Activated CD4-positive, alpha-beta T cell treated with anti-CD3 and anti-CD28 coated beads, Interleukin-2, Interleukin-6, amounts not matched to agents 100 ng/mL and 50 ng/mL, durations not matched to agents 16 hours and 8 hours (primary cell): ENCODE data around the gene RITA1.

Experiments used
- DNase-seq: peaks from one replicate; pipeline ENCODE4 v3.0.0-alpha.2; 2020

Gene RITA1

DNA sequence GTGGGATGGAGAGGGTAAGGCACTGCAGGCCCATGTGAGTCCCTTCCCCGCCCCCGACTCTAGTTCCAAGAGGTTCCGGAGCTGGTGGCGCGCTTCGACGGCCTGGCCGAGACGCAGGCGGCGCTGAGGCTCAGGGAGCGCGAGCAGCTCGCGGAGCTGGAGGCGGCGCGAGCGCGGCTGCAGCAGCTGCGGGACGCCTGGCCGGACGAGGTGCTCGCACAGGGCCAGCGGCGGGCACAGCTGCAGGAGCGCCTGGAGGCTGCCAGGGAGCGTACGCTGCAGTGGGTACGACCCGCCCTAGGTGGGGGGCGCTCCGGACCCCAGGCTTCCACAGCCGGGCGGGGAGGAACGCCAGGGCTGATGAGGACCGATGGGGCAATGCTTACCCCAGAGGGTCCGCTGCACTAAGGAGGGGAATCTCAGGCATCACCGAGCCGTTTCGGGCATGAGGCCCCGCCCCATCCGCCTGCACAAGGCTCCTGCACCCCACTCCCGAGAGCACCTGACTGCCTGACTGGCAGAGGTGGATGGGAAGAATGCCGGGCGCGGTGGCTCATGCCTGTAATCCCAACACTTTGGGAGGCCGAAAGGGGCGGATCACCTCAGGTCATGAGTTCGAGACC lies 31.1 kb upstream of the RITA1 start:
- peak; percentile 23 for DNase-seq

DNA sequence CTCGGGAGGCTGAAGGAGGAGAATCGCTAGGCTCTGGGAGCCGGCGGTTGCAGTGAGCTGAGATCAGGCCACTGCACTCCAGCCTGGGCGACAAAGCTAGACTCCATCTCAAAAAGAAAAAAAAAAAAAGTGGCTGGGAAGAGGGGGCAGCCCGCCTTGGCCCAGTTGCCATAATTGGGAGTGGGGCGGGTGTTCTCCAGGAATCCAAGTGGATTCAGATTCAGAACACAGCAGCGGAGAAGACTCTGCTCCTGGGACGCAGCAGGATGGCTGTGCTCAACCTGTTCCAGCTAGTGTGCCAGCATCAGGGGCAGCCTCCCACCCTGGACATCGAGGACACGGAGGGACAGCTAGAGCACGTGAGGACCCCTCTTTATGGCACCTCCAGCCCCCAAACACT lies 30.5 kb upstream of the RITA1 start:
- DNase-seq = no peak

DNA sequence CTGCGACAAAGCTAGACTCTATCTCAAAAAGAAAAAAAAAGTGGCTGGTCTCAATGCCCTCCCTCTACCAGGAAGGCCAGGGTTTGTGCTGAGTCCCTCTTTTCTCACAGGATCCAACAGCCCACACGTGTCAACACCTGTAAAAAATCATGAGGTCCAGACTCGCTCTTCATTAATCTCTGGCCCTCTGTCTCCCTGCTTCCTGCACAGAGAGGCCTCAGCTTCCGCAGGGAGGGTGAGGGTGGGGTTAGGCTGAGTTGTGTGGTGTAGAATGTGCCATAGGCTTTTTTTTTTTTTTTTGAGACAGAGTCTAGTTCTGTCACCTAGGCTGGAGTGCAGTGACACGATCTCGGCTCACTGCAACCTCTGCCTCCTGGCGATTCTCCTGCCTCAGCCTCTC lies 29.9 kb upstream of the RITA1 start:
- DNase-seq = no peak

DNA sequence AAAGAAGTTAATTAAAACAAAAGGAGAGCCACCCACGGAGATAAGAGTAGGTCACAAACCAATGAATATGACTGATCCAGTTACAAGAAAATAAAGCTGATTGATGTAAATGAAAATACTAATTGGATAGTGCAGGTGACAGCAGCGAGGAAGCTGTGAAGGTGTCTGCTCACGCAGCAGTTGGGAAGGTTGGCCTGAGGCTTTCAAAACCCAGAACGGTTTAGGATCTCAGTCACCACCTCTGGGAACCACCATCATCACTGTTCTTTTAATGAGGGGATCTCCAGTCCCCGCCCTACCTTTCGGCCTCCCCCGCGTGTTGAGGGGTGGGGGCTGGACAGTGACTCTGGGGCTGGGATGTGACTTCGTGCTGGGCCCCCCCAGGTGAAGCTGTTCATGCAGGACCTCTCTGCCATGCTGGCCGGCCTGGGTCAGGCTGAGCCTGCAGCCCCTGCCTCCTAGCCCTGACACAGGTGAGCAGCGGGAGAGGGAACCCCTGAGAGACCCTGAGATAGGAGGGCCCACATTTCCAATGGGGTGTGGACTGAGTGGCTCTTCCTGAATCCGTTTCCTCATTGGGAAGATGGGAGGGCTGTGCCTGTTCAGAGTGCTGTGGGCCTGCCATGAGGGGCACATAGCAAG lies 28.2 kb upstream of the RITA1 start:
- no peak for DNase-seq

DNA sequence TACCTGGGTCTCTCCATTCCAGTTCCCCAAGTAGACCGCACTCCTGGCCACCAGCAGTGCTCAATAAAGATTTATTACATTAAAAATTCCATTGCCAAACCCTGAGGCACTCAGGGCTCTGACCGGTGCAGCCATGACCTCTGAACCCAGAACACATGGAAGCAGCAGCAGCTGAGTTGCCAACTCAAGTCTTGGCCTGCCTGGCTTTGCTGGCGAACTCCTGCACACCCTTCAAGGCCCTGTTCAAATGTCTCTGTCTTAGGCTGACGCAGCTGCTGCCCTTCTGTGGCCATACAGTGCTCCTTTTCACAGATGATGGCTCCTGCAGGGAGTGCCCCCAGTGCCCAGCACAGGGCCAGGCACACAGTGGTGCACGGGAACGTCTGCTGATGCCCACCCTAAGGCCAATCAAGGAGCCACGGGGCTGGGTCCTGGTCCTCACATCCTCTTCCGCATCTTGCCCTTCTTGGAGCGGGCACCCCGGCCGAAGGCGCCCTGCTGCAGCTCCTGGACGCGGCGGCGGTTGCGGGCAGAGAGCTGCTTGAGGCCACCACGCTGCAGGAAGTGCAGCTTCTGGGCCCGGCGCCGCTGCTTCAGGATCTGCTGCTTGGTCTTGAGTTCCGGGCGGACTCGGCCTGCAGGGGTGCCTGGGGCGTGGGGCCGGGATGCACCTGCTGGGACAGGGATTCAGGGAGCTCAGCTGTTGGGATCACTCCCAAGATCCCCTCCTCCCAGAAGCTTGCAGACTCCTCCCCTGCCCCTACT lies 26.9 kb upstream of the RITA1 start:
- DNase-seq = no peak

DNA sequence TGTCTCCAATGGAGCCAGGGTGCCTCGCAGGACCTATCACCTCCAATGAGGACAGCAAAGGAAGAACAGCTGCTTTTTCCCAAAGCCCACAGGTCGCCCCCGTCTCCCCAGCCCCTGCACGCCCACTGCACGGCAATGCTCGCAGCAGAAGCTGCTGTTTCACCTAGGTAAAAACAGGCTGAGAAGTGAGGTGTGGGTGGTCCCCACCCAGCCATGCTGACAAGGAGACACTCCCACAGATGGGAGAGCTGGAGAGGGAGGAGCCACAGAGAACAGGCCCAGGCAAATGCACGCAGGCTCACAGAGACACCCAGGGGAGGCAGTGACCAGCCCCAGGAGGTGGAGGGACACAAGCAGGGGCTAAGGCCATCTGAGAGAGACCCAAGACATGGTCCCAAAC lies 25.6 kb upstream of the RITA1 start:
- no peak for DNase-seq

DNA sequence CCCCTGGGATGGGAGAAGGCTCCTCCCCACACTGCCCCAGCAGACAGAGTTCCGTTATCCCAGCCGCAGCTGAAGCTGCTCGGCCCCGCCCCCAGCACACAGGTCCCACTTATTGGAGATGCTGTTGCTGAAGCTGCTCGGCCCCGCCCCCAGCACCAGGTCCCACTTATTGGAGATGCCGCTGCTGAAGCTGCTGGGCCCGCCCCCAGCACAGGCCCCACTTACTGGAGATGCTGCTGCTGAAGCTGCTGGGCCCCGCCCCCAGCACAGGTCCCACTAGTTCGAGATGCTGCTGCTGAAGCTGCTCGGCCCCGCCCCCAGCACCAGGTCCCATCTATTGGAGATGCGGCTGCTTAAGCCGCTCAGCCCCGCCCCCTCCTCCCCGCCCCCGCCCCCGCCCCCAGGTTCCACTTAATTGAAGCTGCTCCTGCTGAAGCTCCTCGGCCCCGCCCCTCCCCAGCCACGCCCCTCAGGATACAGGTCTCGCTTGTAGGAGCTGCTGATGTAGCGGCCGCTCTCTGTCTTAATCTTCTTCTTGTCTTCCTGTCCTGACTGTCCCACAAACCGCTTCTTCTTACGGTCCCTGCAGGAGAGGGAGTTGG lies 24.0 kb upstream of the RITA1 start:
- DNase-seq = peak; percentile 43

DNA sequence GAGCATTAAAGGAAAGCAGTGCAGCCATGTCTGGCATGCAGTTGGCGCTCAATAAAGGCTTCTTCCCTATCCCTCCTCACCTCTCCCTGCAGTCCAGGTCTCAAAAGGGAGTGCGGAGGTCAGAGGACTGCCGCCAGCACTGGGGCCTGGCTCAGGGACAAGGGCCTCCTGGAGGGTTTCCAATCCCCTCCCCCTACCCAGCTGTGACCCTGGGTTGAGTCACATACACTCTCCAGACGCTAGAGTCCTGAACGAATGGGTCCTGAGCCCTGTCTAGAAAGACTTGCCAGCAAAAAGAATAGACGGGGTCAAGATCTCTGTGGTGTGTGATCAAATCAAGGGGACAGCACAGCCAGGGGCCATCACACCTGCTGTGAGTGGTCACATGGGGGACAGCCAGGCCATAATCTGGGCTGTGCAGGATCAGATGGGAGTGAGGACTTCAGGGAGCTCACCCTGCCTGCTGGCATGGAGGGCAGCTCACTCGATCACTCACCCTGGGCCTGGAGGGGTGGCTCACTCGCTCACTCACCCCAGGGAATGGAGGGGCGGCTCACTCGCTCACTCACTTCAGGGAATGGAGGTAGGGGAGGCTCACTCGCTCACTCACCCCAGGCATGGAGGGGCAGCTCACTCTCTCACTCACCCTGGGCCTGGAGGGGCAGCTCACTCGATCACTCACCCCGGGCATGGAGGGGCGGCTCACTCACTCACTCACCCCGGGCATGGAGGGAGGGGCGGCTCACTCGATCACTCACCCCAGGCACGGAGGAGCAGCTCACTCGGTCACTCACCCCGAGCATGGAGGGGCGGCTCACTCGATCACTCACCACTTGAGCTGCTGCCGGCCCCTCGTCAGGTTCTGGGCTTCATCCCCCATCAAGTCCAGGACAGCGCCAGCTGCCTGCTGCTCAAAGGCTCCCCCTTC lies 23.2 kb upstream of the RITA1 start:
- DNase-seq = no peak

DNA sequence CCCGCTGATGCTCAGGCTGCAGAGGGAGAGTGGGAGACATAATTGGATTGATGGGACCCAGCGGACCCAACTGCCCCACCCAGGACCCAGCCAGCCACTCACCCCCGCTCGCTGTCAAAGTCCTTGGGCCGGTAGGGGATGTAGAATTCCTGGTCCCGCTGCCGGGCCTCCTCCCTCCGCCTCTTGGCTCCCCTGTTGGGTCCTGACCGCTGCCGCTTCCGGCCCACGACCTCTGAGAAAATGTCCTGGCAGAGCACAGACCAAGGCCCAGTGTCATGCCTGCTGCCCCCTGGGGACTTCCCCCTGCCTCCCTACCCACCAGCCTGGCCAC lies 22.5 kb upstream of the RITA1 start:
- DNase-seq = no peak

DNA sequence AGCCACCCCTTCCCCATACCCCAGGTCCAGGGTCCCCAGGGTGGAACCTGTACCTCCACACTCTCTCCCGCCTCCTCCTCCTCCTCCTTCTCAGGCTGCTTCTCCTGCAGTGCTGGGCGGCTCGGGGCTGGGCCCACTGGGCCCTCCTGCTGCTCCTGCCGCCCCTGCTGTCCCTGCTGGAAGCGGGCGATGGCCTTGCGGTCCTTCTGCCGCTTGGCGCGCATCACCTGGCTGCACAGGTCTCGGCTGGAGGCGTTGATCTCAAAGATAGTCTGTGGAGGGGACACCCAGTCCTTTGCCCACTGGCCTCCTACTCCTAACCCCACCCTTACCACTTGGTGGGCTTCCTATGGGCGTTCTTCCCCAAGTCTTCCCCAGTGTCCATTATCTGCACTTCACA lies 21.5 kb upstream of the RITA1 start:
- DNase-seq = no peak

DNA sequence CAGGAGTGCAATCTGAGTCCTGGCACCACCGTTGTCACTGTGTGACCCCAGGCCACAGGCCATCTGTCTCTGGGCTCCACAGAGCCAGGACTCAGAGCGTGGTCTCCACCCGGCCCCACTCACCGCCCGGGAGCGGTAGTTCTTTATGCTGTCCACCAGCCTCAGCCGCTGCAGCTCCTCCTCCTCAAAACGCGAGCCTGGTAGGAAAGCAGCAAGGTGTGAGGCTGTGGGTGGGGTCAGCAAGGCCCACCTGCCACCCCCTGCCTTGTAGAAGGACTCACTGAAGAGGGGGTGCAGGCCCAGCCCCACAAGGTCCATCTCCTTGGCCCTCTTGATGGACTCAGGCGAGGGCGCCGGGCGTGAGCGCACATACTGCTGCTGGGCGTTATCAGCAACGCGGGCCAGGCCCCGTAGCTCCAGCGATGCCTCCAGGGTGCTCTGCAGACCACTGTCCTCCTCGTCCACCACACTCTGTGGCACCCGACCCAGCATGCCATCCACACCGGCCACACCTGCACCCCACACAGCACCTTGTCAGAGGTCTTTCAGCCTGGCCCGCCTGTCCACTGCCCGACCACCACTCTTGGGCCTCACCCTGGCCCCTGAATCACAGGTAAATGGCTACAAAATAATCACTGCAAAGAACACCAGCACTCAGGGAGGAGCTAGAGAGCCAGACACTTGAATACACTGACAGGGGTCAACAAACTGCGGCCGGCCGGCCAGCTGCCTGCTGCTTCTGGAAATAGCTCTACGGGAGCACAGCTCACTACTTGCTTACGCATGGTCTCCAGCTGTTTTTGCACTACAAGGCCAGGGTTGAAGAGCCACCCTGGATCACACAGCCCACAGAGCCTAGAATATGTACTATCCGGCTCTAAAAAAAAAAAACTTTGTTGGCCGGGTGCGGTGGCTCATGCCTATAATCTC lies 19.7 kb upstream of the RITA1 start:
- no peak for DNase-seq

DNA sequence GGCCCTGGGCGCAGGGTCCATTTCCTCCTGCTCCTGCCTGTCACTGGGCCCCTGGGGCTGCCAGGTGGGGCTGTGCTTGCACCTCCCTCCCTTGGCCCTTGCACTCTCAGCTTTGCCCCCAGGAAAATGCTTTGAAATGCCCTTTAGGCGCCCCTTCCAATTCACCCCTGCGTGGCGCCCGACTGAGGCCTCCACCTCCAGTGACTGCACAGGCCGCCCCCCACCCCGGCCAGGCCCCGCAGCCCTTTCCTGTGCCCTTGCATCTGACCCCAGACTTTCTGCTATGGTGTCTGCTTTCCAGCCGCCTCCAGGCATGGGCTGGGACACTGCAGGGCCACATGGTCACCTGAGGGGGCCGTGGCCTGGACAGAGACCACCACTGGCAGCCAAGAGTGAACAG lies 17.7 kb upstream of the RITA1 start:
- DNase-seq = no peak

DNA sequence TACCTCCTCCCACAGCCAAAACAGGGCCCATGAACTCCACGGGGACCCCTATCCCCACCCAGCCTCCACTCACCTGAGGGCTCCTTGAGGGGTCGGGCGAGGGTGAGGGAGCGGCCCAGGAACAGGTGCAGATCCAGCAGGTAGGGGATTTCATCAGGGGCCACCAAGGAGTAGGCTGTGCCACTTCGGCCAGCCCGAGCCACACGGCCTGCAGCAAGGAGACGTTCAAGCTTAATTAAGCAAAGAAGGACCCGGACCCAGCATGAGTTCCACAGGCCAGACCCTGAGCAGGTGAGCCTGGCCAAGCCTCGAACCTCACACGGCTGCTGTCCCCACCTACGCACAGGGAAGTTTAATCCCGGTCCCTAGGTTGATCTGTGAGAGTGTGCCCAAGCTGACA lies 15.8 kb upstream of the RITA1 start:
- no peak for DNase-seq

DNA sequence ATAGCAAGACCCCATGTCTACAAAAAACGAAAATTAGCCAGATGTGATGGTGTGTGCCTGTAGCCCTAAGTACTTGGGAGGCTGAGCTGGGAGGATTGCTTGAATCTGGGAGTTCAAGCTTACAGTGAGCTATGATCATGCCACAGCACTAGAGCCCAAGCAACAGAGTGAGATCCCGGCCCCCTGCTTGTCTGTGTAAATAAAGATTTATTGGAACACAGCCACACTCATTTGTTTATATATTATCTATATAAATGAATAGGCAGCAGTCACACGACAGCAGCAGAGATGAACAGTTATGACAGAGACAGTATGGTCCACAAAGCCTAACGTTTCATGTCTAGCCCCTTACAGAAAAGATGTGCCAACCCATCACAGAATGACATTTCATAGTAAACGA lies 15.1 kb upstream of the RITA1 start:
- no peak for DNase-seq

DNA sequence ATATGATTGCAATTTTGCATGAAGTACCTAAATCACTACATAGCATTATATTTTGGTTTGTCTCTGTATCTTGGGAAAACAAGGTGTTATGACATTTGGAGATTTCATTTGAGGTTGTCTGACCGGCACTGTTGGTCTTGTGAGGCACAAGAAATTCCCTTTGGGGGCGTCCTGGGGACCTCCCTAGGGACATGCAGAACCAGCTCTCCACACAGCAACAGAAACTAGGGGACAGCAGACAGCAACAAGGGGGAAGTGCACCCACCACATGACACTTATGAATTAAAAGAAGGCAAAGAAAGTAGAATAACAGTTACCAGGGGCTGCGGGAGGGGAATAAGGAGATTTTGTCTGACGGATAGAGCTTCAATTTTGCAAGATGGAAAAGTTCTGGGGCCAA lies 14.6 kb upstream of the RITA1 start:
- DNase-seq = no peak

DNA sequence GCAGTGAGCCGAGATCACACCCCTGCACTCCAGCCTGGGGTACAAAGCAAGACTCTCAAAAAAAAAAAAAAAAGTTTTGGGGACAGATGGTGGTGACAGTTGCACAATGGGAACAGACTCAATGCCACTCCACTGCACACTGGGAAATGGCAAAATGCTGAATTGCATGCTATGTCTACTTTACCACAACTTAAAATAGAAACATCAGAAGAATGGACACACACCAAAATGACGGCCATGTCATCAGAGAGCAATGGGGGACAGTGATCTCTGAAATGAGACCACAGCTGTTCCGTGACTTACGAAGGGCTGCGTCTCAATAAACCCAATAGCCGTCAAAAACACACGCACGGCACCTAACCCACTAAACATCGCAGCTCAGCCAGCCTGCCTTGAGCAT lies 14.0 kb upstream of the RITA1 start:
- DNase-seq = no peak

DNA sequence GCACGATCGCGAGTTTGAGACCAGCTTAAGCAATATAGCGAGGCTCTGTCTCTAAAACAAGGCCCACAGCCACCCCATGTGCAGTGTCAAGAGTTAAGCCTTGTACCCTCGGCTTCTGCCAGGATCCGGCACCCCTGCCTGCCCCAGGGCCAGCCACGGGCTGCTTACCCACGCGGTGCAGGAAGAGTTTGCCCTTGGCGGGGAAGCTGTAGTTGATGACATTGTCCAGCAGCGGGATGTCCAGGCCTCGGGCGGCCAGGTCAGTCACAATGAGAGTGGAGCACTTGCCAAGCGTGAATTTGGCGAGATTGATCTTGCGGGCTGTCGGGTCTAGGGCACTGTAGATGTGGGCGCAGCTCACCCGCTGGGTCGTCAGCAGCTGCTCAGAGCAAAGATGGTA lies 13.3 kb upstream of the RITA1 start:
- no peak for DNase-seq

DNA sequence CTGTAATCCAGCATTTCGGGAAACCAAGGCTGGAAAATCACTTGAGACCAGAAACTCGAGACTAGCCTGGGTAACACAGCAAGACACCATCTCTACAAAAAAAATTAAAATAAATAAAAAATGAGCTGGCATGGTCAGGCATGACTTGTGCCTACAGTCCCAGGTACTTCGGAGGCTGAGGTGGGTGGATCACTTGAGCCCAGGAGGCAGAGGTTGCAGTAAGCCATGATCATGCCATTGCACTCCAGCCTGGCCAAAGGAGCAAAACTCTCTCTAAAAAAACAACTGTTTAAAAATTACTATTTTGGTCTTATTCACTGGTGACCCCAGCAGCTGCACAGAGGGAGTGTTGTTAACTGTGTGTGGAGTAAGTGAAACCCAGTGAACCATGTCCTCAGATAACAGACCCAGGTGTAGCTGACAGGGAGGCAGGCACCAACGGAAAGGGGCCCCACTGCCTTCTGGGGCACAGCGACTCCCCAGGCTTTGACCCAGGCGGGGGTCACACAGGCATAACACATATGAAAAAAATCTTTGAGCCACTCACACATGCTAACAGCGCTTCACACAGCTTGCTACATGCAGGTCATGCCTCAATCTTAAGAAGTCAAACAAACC lies 12.3 kb upstream of the RITA1 start:
- DNase-seq = no peak

DNA sequence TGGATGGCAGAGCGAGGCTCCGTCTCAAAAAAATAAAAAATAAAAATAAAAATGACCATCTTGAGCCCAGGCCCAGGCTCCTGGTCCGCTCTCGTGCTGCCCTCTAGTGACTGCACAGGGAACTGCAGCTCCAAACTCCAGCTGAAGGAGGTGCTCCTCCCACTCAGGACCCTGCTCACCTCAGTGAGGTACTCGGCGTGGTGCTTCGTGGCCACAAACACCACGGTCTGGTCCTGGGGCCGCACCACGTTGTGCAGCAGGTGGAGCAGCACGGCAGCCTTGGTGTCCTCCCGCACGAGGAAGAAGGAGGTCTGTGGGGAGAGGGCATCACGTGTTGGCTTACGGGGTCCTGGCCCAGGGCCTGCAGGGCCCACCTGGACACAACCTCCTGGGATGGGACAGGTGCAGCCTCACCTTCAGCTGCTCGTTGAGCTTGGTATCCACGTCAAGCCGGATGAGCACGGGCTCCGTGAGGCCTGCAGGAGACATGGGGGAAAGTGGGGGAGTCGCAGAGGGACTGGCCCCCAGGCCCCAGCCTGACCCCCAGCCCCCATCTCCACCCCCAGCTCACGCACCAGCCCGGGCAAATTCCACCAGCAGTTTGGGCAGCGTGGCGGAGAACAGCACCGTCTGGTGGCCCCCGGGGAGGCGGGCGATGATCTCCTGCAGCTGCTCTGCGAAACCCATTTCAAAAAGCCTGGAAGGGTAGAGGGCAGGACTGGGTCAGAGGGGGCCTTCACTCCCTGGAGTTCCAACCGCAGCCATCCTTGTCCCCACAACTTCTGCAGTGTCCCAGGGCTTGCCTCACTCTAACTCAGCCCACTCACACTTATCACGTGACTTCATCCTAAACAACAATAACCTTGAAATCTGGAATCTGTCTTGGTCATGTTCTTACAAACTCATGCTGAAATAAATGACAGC lies 10.8 kb upstream of the RITA1 start:
- peak; percentile 86 for DNase-seq

DNA sequence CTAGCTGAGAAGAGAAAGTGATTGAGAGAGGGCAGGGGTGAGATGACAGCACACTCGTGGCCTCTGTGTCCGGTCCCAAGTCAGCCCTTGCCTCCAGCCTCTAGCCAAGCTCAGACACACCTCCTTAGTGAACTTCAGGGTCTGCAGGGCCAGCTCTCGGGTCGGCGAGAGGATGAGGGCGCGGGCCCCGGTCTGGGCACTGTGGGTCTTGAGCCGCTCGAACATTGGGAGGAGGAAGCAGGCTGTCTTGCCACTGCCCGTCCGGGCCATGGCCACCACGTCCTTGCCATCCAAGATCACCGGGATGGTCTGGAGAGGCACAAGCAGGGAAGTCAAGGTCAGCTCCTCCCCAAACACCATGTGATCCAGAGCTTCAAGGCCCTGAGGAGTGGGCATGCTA lies 6.5 kb upstream of the RITA1 start:
- DNase-seq = no peak
